ENCODE results near the gene CLEC11A. TPM values are rescaled to one million over a fixed set of nuclear protein-coding genes. Genes with fewer than 3 reads are reported as not detected.

Gene CLEC11A
- total and polyA plus RNA-seq, 2 of the 8 experiments (the other 6 are each of a cell fraction or from before 2014, with no cell fraction given), result 4.3 to 17.4 TPM

DNA sequence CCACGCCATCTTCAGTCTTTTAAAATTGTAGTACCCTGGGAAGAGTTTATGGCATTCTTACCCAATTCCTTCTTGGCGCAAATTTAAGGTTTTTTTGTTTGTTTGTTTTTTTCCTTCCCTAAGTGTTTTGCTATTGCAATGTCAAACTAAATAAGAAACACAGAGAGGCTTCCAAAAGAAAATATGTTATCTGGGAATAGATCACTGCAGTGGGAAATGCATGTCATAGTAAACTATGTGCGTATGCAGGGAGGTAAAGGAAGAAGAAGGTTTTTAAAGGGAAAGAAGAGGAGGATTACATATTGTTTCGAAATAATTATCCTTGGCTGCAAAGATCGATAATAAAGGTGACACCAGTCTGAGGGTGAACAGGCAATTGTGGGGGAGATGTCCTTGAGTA is 13.2 kb downstream of the CLEC11A start:
- Histone ChIP-seq H3K27ac (ENCODE audit: low read depth, low read length) (no peak overlapping the region), H3K4me1 (replicated peaks in 1 of 4; ENCODE audit: control insufficient read depth in 3 of 4, insufficient read depth in 4 of 4, low read length in 3 of 4) (peaks cover 0 to 4% (median 0%) of the 10 kb centered on the region in 4 experiments; a peak in 1 of 7 replicates), H3K23me2 (ENCODE audit: low read depth, low read length) (no peaks in the 10 kb centered on the region), H2AK5ac (ENCODE audit: low read depth, low read length) (no peak overlapping the region), H3K56ac (replicated peaks; ENCODE audit: insufficient read length, low read depth, low read length) (no peak overlapping the region), H3K79me2 (ENCODE audit: control insufficient read depth in 1 of 2, insufficient read depth in 2 of 2, low read length in 2 of 2) (no peaks in the 10 kb centered on the region), H3K36me3 (ENCODE audit: control insufficient read depth in 2 of 4, insufficient read depth in 4 of 4, low read length in 3 of 4) (no peaks in the 10 kb centered on the region), H3K27me3 (replicated peaks in 1 of 4; ENCODE audit: control insufficient read depth in 3 of 4, extremely low read depth in 1 of 4, insufficient read depth in 3 of 4, low read length in 3 of 4) (peaks cover 0 to under 1% (median 0%) of the 10 kb centered on the region in 4 experiments; a peak in 1 of 7 replicates), H2AFZ (ENCODE audit: low read length) (no peak overlapping the region), H3K4me3 (ENCODE audit: extremely low read depth in 1 of 4, insufficient read depth in 2 of 4, low read depth in 3 of 4, low read length in 4 of 4) (no peak overlapping the region), H3K14ac (ENCODE audit: insufficient read length) (no peak overlapping the region), H3K4ac (replicated peaks; ENCODE audit: insufficient read length, low read depth, low read length) (no peak overlapping the region), H3K9ac (replicated peaks in 1 of 4; ENCODE audit: extremely low read depth in 1 of 4, low read depth in 3 of 4, low read length in 3 of 4) (no peak overlapping the region), H3K4me2 (ENCODE audit: insufficient read depth in 1 of 2, low read depth in 2 of 2, low read length in 2 of 2) (no peak overlapping the region), H2BK5ac (ENCODE audit: low read depth, low read length) (no peak overlapping the region), H2BK12ac (ENCODE audit: low read depth, low read length) (no peak overlapping the region), H4K20me1 (replicated peaks in 1 of 2; ENCODE audit: control insufficient read depth in 1 of 2, insufficient read depth in 2 of 2, low read length in 2 of 2) (peaks cover 0 to 2% of the 10 kb centered on the region in 2 experiments), H2BK120ac (replicated peaks; ENCODE audit: low read depth, low read length) (no peak overlapping the region), H2BK15ac (ENCODE audit: low read length) (no peak overlapping the region), H3K18ac (ENCODE audit: extremely low read depth, low read length) (no peak overlapping the region), H4K5ac (ENCODE audit: insufficient read length, low read depth, low read length) (no peak overlapping the region), H3K23ac (ENCODE audit: insufficient read length) (no peak overlapping the region), H3K79me1 (ENCODE audit: low read depth, low read length) (no peaks in the 10 kb centered on the region), H4K8ac (ENCODE audit: extremely low read depth, insufficient read depth, low read length) (no peak overlapping the region), H4K91ac (replicated peaks; ENCODE audit: insufficient read length, low read length) (no peak overlapping the region), H3K9me3 (ENCODE audit: insufficient read depth in 2 of 2, low read depth in 1 of 2, low read length in 1 of 2) (no peaks in the 10 kb centered on the region), H2BK20ac (ENCODE audit: low read length) (no peak overlapping the region)
- CTCF ChIA-PET (ENCODE audit: partially characterized antibody), result interaction anchor here (1.0 to 1.7 kb wide), 2 partner anchors 12 to 25 kb away, joined by 3 to 4 read pairs; no protein-coding TSS in a partner anchor
- FAIRE-seq (no peak), DNase-seq (ENCODE audit: low read depth in 1 of 2, low spot score in 2 of 2) (no peak)
- POLR2A ChIA-PET (ENCODE audit: partially characterized antibody), result no interaction called here
- WGBS, 2 experiments (ENCODE audit: extremely low coverage in 1 of 2, insufficient coverage in 1 of 2, insufficient read length in 1 of 2, insufficient replicate concordance in 2 of 2, low coverage in 1 of 2, low lambda C conversion rate in 2 of 2, missing lambda C conversion rate in 1 of 2), result 87% methylated on average over 5 of the region's 5 CpGs; no CpG with 5 or more reads in 1 of the 2 experiments
- TF ChIP-seq E2F6 (IDR thresholded peaks at IDR 0.05) (no peak), ZNF274 (IDR thresholded peaks at IDR 0.05; ENCODE audit: borderline replicate concordance, extremely low read depth, low read length) (no peak), EGR1 (IDR thresholded peaks at IDR 0.05; ENCODE audit: borderline replicate concordance, low read depth, low read length) (no peak), CTCF (IDR thresholded peaks at IDR 0.05; ENCODE audit: control extremely low read depth in 1 of 3, insufficient read depth in 1 of 3, low read depth in 1 of 3, low read length in 3 of 3) (no peak), KDM1A (IDR thresholded peaks at IDR 0.05; ENCODE audit: borderline replicate concordance, low read length) (no peak), HDAC2 (IDR thresholded peaks at IDR 0.05; ENCODE audit: borderline replicate concordance in 1 of 2, low read depth in 2 of 2, low read length in 2 of 2) (no peak), TBP (IDR thresholded peaks at IDR 0.05; ENCODE audit: low read depth, low read length) (no peak), TAF1 (IDR thresholded peaks at IDR 0.05; ENCODE audit: low read depth, low read length) (no peak), NANOG (IDR thresholded peaks at IDR 0.05; ENCODE audit: insufficient read depth, low read depth, low read length, poor library complexity, severe bottlenecking) (no peak), TEAD4 (IDR thresholded peaks at IDR 0.05; ENCODE audit: low read depth, low read length) (no peak), CBX8 (IDR thresholded peaks at IDR 0.05; ENCODE audit: borderline replicate concordance, low read depth, low read length) (no peak)
